ENCODE measurements around the gene PRPF18.

The PRPF18 gene

GRCh38 chr10:13637894-13638293 is 51.1 kb downstream of the PRPF18 start:
- DNase-seq (ENCODE audit: low read depth in 1 of 2, low spot score in 1 of 2): no peak

GRCh38 chr10:13642293-13642692 is 55.5 kb downstream of the PRPF18 start:
- DNase-seq (ENCODE audit: low read depth in 1 of 2, low spot score in 1 of 2): no peak

GRCh38 chr10:13643016-13643415 is 56.3 kb downstream of the PRPF18 start:
- DNase-seq (ENCODE audit: low read depth in 1 of 2, low spot score in 1 of 2): no peak

DNA sequence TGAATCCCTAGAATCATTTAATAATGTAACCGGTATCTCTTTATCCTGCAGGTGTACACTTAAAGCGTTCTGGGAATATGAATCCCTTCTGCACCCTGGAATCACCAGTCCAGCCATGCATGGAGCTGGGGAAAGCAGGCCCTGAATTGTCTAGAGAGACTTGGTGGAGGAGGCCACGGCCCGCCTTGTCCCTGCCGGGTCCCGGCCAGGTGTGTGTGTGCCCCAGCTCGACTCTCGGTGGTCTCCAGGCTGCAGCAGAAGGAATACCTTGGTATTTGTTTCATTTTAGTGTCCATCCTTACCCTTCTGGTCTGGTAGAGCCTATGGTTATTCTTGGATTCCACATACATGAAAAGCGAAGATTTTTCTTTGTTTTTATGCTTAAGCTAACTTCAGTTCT is 58.1 kb downstream of the PRPF18 start:
- DNase-seq (ENCODE audit: low read depth in 1 of 2, low spot score in 1 of 2): no peak

- DNase-seq (ENCODE audit: low read depth in 1 of 2, low spot score in 1 of 2): no peak
Observed at GRCh38 chr10:13648425-13648824, 61.7 kb downstream of the PRPF18 start.

DNA sequence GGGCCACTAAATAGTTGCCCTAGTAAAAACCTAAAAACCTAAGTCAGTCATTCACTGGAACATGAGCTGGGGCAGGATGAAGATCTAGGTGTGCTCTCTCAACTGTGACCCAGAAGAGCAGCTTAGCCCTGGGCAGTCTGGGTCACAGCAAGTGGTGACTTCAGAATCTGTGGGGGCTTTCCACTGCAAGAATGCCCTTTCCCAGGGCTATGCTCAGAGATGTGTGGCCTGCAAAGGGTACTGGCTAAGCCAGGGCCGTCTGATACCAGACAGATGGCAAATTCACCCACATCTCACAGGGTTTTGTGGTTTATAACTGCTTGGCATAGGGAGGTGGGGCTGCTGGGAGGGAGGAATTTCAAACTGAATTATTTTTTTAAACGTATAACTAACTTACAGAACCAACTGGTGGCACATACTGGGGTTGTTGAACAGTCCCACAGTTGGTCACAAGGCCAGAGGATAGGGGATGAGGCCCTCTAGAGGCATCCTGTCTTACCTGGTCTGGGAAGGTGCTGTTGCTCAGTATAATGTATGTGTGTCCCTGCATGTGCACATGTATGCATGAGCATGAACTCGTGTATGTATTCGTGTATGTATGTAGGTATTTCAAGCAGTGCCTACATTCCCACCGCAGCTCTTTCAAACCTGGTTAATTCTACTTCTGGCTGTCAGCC is 63.2 kb downstream of the PRPF18 start:
- no peak for DNase-seq (ENCODE audit: low read depth in 1 of 2, low spot score in 1 of 2)

- DNase-seq (ENCODE audit: low read depth in 1 of 2, low spot score in 1 of 2): no peak
Observed at GRCh38 chr10:13650961-13651360, 64.2 kb downstream of the PRPF18 start.

DNA sequence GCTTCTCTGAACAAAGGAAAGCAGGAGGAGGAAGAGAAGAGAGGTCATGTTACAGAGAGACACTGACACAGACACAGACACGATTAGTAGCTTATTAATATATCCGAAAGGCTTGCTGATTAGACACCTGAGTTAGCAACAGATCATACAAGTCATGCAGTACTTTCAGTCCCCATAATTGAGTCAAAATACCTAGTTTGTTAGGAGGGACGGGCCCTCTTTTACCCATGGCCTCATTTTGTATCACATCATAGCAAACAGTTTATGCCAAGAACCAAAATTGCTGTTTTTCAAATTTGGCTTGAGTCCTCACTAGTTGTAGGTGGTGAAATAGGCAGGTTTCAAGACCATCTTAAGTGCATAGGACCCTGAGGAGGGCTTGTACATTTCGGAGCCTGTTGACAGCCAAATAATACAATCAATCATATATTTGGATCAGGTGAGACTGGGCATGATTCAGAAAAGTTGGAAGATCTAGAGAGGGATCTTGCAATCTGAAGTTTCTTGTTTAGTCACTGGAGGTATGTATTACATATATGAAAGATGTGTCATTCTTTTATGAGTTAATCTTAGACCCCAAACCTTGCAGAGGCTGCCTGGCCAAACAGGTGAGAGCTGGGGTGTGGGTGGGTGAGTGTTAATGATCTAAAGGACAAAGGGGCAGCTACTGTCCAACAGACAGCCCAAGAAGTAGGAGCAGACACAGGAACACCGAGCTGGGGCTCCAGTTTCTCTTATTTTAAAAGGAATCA is 65.4 kb downstream of the PRPF18 start:
- DNase-seq (ENCODE audit: low read depth in 1 of 2, low spot score in 1 of 2): no peak

GRCh38 chr10:13652860-13653259 is 66.1 kb downstream of the PRPF18 start:
- DNase-seq (ENCODE audit: low read depth in 1 of 2, low spot score in 1 of 2): no peak

DNA sequence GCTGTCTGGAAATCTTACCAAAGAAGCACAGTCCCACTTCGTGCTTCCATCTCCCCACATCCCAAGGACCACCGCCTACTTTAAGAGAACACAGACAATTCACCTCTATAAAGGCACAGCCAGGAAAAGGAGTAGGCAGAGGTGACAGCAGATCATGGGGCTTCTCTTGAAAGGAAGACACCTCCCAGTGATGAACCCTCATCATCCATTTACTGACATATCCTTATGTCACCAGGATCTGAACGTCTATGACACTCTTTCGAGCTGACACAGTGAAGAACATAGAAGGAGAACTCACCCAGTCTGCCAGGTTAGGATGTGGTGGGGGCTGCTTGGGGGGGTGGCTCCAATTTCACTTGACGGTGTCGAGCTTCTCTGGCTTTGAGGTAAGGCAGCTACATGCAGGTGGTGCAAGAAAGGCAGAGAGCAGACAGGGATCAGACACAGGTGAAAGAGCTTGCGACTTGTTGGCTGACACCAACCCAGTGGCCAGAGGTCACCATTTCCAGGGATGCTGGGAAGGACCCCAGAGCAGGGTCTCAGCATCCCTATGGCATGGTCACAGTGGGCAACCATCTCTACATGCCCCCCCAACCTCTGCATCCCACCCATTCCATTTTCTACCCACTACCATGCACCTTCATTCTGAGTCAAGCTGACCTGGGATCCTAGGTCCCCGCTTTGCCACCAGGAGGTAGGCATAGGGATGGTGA is 67.5 kb downstream of the PRPF18 start:
- no peak for DNase-seq (ENCODE audit: low read depth in 1 of 2, low spot score in 1 of 2)

GRCh38 chr10:13654846-13655245 is 68.1 kb downstream of the PRPF18 start:
- no peak for DNase-seq (ENCODE audit: low read depth in 1 of 2, low spot score in 1 of 2)

DNA sequence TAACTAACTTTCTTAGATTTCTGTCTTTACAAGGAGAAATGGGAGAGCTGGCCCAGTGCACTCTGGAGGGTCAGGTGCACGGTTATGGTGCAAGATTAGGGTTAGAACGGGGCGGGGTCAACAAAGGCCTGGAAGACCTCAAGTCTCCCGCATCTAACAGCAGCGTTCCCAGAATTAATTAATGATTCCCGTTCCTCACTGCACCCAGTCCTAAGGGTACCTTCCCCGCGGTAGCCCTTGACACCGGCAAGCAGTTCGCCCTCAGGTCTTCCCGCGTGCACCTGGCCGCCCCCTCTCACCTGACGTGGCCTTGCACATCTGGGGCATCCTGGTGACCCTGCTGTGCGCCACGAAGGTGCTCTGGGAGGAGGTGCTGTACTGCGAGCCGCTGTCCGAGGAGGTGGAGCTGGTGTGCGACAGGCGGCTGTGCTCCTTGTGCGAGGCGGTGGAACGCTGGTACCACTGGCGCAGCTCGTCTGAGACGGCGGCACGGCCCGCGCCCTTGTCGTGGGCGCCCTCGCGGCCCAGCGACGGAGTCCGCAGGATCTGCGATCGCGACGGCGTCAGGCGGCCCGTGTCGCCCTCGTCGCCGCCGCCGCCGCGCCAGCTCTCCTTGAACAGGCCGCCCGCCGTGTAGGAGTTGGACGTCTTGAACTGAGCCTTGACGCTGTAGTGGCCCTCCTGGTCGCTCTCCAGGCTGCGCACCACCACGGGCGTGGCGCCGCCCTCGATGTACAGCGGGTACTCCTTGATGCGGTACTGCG is 69.8 kb downstream of the PRPF18 start:
- DNase-seq (ENCODE audit: low read depth in 1 of 2, low spot score in 1 of 2): no peak

DNA sequence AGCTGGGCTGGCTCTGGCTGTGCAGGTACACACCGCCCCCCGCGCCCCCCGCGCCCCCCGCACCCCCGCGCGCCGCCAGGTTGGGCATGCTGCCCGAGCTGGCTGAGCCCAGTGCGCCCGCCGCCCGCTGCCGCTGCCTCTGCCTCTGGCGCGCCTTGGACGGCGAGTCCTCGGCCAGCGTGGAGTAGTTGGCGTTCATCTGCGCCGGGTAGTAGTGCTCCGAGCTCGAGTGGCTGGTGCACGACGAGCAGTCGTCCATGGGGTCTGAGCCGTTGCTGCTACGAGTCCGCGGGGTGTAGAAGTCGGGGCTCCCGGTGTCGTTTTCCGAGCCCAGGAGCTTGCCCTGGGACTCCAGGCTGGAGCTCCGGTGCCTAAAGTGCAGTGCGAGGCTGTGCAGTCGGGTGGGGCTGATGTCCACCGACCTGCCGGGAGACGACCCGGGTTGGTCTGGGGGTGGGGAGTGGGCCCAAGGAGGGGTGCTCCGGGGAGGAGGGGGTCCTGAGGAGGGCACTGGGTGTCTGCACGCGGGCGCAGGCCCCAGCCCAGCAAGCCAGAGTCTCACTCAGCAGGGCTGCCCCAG is 70.4 kb downstream of the PRPF18 start:
- no peak for DNase-seq (ENCODE audit: low read depth in 1 of 2, low spot score in 1 of 2)

GRCh38 chr10:13658264-13658663 is 71.5 kb downstream of the PRPF18 start:
- no peak for DNase-seq (ENCODE audit: low read depth in 1 of 2, low spot score in 1 of 2)

GRCh38 chr10:13658871-13659685 is 72.3 kb downstream of the PRPF18 start:
- no peak for DNase-seq (ENCODE audit: low read depth in 1 of 2, low spot score in 1 of 2)

DNA sequence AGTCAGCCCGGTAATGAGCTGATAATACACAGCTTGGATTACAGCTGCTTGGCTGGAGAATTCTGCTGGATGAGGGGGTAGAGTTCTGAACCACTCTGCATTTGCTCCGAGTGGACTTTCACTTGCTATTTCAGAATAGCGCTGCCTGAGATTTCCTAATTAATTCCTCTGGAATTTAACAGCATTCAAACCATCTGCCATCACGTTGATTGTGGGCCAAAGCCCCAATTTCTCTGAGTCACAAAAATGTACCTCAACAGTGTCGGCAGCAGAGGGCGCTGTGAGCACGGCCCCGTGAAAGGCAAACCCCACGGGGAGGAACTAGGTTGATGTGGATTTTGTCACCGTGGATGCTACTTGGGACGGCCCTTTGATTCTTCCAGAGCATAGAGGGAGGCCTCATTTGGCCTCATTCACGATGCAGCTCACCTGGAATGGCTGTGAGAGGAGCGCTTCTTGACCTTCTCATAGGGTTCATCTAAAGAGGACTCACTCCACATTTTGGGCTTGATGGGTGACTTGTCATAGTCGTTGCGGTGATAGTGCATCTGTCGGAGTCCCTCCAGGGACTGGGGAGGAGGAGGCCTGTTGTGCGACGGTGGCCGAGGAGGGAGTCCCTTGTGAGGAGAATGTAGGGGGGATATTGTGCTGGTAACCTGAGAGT is 73.3 kb downstream of the PRPF18 start:
- peak; percentile 38 to 48 for DNase-seq (ENCODE audit: low read depth in 1 of 2, low spot score in 1 of 2)

- DNase-seq (ENCODE audit: low read depth in 1 of 2, low spot score in 1 of 2): no peak
Observed at GRCh38 chr10:13660551-13660920, 73.8 kb downstream of the PRPF18 start.

DNA sequence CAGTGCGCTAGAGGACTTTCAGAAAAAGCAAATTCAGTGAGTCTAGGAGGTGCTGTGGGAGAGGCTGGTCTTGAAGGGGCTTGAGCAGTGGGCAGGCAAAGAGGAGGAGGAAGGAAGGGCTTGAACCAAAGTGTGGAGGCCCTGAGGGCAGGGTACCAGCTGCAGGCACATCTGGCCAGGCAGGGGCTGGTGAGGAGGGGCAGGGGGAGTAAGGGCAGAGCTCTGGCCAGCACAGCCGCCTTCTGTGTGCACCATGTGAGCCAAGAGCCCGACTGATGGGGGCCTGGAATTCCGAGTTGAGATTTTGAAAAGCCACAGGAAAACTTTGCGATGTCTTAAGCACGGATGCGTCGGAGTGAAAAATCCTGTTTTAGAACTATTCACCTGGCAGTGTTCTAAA is 74.5 kb downstream of the PRPF18 start:
- DNase-seq (ENCODE audit: low read depth in 1 of 2, low spot score in 1 of 2): no peak

- no peak for DNase-seq (ENCODE audit: low read depth in 1 of 2, low spot score in 1 of 2)
Observed at GRCh38 chr10:13665516-13666262, 78.9 kb downstream of the PRPF18 start.

Data from activated T-helper 1 cell treated with anti-CD3 and anti-CD28 coated beads, Interleukin-2, amount 50 U/mL, for 16 hours (primary cell).